Measurements from ENCODE around the gene ABLIM2. TPM values are rescaled to one million over a fixed set of nuclear protein-coding genes. Genes with fewer than 3 reads are reported as not detected.

The ABLIM2 gene
- total and polyA plus RNA-seq, 2 of the 8 experiments (the other 6 are each of a cell fraction or from before 2014, with no cell fraction given) = 2.8 to 3.0 TPM

DNA sequence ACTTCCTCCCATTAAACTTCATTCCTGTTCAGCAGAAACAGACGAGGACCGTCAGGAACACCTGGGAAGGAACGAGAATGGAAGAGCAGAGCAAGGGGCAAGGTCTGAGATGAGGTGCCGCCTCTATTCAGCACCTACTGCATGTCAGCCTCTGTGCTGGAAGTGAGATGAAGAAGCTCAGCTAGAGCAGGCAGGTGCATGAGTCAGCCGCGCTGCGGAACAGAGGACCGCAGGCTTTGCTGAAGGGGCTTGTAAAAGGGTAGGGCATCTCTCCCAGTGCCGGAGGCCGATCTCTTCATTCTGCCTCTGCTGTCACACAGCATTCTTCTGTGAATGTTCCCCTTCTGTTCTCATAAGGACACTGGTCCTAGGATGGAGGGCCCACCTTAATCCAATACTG lies 6.1 kb upstream of the ABLIM2 start:
- Histone ChIP-seq H4K5ac (ENCODE audit: insufficient read length, low read depth, low read length) (no peak overlapping the region), H2BK20ac (ENCODE audit: low read length) (no peak overlapping the region), H3K79me1 (ENCODE audit: low read depth, low read length) (no peaks in the 10 kb centered on the region), H2BK5ac (ENCODE audit: low read depth, low read length) (0 out of 2 replicates have a peak overlapping the region, but pooled peaks have one; percentile 52), H3K4ac (replicated peaks; ENCODE audit: insufficient read length, low read depth, low read length) (no peak overlapping the region), H4K91ac (replicated peaks; ENCODE audit: insufficient read length, low read length) (no peak overlapping the region), H4K8ac (ENCODE audit: extremely low read depth, insufficient read depth, low read length) (no peak overlapping the region), H3K36me3 (ENCODE audit: control insufficient read depth in 2 of 4, insufficient read depth in 4 of 4, low read length in 3 of 4) (no peaks in the 10 kb centered on the region), H3K4me2 (ENCODE audit: insufficient read depth in 1 of 2, low read depth in 2 of 2, low read length in 2 of 2) (no peak overlapping the region), H2BK120ac (replicated peaks; ENCODE audit: low read depth, low read length) (no peak overlapping the region), H3K27ac (ENCODE audit: low read depth, low read length) (no peak overlapping the region), H3K9ac (replicated peaks in 1 of 4; ENCODE audit: extremely low read depth in 1 of 4, low read depth in 3 of 4, low read length in 3 of 4) (no peak overlapping the region), H3K14ac (ENCODE audit: insufficient read length) (no peak overlapping the region), H2BK12ac (ENCODE audit: low read depth, low read length) (no peak overlapping the region), H3K23me2 (ENCODE audit: low read depth, low read length) (peaks cover 11% of the 10 kb centered on the region; the same call in 1 of the 2 replicates), H3K4me3 (ENCODE audit: extremely low read depth in 1 of 4, insufficient read depth in 2 of 4, low read depth in 3 of 4, low read length in 4 of 4) (no peak overlapping the region), H3K27me3 (replicated peaks in 1 of 4; ENCODE audit: control insufficient read depth in 3 of 4, extremely low read depth in 1 of 4, insufficient read depth in 3 of 4, low read length in 3 of 4) (peaks cover 0 to 12% (median 6%) of the 10 kb centered on the region in 4 experiments; a peak in 6 of 7 replicates), H3K79me2 (ENCODE audit: control insufficient read depth in 1 of 2, insufficient read depth in 2 of 2, low read length in 2 of 2) (no peaks in the 10 kb centered on the region), H3K9me3 (ENCODE audit: insufficient read depth in 2 of 2, low read depth in 1 of 2, low read length in 1 of 2) (peaks cover 9 to 13% of the 10 kb centered on the region in 2 experiments), H4K20me1 (replicated peaks in 1 of 2; ENCODE audit: control insufficient read depth in 1 of 2, insufficient read depth in 2 of 2, low read length in 2 of 2) (peaks cover 0 to 5% of the 10 kb centered on the region in 2 experiments), H2AK5ac (ENCODE audit: low read depth, low read length) (no peak overlapping the region), H3K4me1 (replicated peaks in 1 of 4; ENCODE audit: control insufficient read depth in 3 of 4, insufficient read depth in 4 of 4, low read length in 3 of 4) (peaks cover 0 to under 1% (median 0%) of the 10 kb centered on the region in 4 experiments; a peak in 2 of 7 replicates), H3K23ac (ENCODE audit: insufficient read length) (no peak overlapping the region), H3K18ac (ENCODE audit: extremely low read depth, low read length) (no peak overlapping the region), H3K56ac (replicated peaks; ENCODE audit: insufficient read length, low read depth, low read length) (no peak overlapping the region), H2BK15ac (ENCODE audit: low read length) (no peak overlapping the region), H2AFZ (ENCODE audit: low read length) (no peak overlapping the region)
- POLR2A ChIA-PET (ENCODE audit: partially characterized antibody) = no interaction called here
- DNase-seq (ENCODE audit: low read depth in 1 of 2, low spot score in 2 of 2) (no peak), FAIRE-seq (no peak)
- WGBS, 2 experiments (ENCODE audit: extremely low coverage in 1 of 2, insufficient coverage in 1 of 2, insufficient read length in 1 of 2, insufficient replicate concordance in 2 of 2, low coverage in 1 of 2, low lambda C conversion rate in 2 of 2, missing lambda C conversion rate in 1 of 2) = 93% methylated on average over 10 of the region's 10 CpGs; no CpG with 5 or more reads in 1 of the 2 experiments
- CTCF ChIA-PET (ENCODE audit: partially characterized antibody) = interaction anchor here (1.4 kb wide), 1 partner anchor 12 kb away, joined by 3 read pairs; no protein-coding TSS in a partner anchor
- TF ChIP-seq BRCA1 (IDR thresholded peaks at IDR 0.05; ENCODE audit: low read depth, low read length) = no peak
- no peak for TF ChIP-seq CBX8 (IDR thresholded peaks at IDR 0.05; ENCODE audit: borderline replicate concordance, low read depth, low read length)
- no peak for TF ChIP-seq GABPA (IDR thresholded peaks at IDR 0.05; ENCODE audit: borderline replicate concordance, insufficient read depth, low read length)
- no peak for TF ChIP-seq CBX5 (IDR thresholded peaks at IDR 0.05; ENCODE audit: low read depth, low read length)
- no peak for TF ChIP-seq FOSL1 (IDR thresholded peaks at IDR 0.05; ENCODE audit: insufficient read depth, low read depth, low read length)
- TF ChIP-seq POLR2A (IDR thresholded peaks at IDR 0.05; ENCODE audit: control extremely low read depth in 1 of 2, low read depth in 2 of 2, low read length in 2 of 2) = no peak
- TF ChIP-seq HDAC2 (IDR thresholded peaks at IDR 0.05; ENCODE audit: borderline replicate concordance in 1 of 2, low read depth in 2 of 2, low read length in 2 of 2) = no peak
- no peak for TF ChIP-seq CEBPB (IDR thresholded peaks at IDR 0.05; ENCODE audit: low read depth, low read length)
- TF ChIP-seq CREB1 (IDR thresholded peaks at IDR 0.05) = no peak
- no peak for TF ChIP-seq SAP30 (IDR thresholded peaks at IDR 0.05; ENCODE audit: insufficient read depth, insufficient replicate concordance, low read length)
- TF ChIP-seq RFX5 (IDR thresholded peaks at IDR 0.05; ENCODE audit: borderline replicate concordance, low read depth, low read length) = no peak
- no peak for TF ChIP-seq RNF2 (IDR thresholded peaks at IDR 0.05; ENCODE audit: borderline replicate concordance, low read depth, low read length, missing control alignments, poor library complexity, severe bottlenecking)
- TF ChIP-seq, protein P1, sequence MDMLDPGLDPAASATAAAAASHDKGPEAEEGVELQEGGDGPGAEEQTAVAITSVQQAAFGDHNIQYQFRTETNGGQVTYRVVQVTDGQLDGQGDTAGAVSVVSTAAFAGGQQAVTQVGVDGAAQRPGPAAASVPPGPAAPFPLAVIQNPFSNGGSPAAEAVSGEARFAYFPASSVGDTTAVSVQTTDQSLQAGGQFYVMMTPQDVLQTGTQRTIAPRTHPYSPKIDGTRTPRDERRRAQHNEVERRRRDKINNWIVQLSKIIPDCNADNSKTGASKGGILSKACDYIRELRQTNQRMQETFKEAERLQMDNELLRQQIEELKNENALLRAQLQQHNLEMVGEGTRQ (IDR thresholded peaks at IDR 0.05; ENCODE audit: low read length) = no peak

All from H1 (cell line).